Measurements from ENCODE around the gene PROSER2.

DNA sequence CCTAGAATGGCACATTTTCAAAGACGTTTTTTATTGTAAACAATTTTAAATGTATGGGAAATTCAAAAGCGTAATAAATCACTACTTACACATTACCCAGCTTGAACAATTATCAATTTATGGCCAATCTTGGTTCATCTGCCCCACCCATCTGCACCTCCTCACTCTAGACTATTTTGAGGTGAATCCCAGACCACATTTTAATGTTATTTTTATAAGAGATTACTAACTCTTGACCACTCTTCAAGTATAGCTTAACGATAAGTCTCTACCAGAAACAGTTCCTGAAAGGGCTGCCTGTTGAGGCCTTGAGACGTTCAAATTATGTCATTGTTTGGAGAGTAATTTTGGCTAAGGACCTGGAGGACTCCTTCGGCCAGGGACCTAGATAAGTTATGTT lies 47.7 kb upstream of the PROSER2 start:
- TF ChIP-seq, protein P1, sequence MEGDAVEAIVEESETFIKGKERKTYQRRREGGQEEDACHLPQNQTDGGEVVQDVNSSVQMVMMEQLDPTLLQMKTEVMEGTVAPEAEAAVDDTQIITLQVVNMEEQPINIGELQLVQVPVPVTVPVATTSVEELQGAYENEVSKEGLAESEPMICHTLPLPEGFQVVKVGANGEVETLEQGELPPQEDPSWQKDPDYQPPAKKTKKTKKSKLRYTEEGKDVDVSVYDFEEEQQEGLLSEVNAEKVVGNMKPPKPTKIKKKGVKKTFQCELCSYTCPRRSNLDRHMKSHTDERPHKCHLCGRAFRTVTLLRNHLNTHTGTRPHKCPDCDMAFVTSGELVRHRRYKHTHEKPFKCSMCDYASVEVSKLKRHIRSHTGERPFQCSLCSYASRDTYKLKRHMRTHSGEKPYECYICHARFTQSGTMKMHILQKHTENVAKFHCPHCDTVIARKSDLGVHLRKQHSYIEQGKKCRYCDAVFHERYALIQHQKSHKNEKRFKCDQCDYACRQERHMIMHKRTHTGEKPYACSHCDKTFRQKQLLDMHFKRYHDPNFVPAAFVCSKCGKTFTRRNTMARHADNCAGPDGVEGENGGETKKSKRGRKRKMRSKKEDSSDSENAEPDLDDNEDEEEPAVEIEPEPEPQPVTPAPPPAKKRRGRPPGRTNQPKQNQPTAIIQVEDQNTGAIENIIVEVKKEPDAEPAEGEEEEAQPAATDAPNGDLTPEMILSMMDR (IDR thresholded peaks at IDR 0.05 in 8 of 11, conservative IDR thresholded peaks at IDR 0.05 in 3 of 11), result no peak
- TF ChIP-seq POLR2AphosphoS5 (IDR thresholded peaks at IDR 0.05) (no peak), POLR2A (IDR thresholded peaks at IDR 0.05) (no peak)

All from spleen (tissue), 7 donors.